OCI-LY7 (cell line): Measurements from ENCODE around the gene IRX4. TPM values are rescaled to one million over a fixed set of nuclear protein-coding genes. Genes with fewer than 3 reads are reported as not detected.
A peak's percentile ranks its signal among the peaks of the same experiment; 100 is the strongest.

ENCODE experiments used
- BruUV-seq: library from RNA; stranded (reverse); fragments of 400-500 nt; replicated peaks from 2 replicates; lab custom pipeline; 2021; lab: Mats Ljungman, UMichigan
- CTCF ChIA-PET: fragments of 300-600 bp; sonication (Branson Sonifier 250); formaldehyde crosslinking; loops from one replicate; lab custom pipeline; 2022; ENCODE audit warnings: antibody characterized with exemption; ENCODE audit not compliant: unreplicated experiment; lab: Charles Lee
- POLR2A ChIA-PET: fragments of 300-600 bp; sonication (Branson Sonifier 250); formaldehyde crosslinking; loops from one replicate; lab custom pipeline; 2022; ENCODE audit warnings: antibody characterized with exemption; lab: Charles Lee
- DNase-seq: peaks from one replicate; pipeline ENCODE4 v3.0.0-alpha.2; 2015; ENCODE audit warnings: low spot score
- H2AFZ ChIP-seq: fragments of 200-600 bp; sonication (generic), shearing (Covaris generic); 2 replicates; pipeline ENCODE4 v1.6.1; 2014; ENCODE audit warnings: mild to moderate bottlenecking, antibody characterized with exemption, low read length, moderate library complexity
- H3K27ac ChIP-seq: fragments of 200-600 bp; sonication (generic); 2 replicates; pipeline ENCODE4 v1.5.1; 2014; ENCODE audit warnings: mixed run types, low read depth, mild to moderate bottlenecking, moderate library complexity, low read length, inconsistent platforms; ENCODE audit not compliant: poor library complexity, severe bottlenecking
- H3K36me3 ChIP-seq: fragments of 200-600 bp; sonication (generic); 2 replicates; pipeline ENCODE4 v1.6.1; 2014; ENCODE audit warnings: mild to moderate bottlenecking, antibody characterized with exemption, low read length, moderate library complexity, mixed read lengths; ENCODE audit not compliant: insufficient read depth
- H3K4me1 ChIP-seq: fragments of 200-600 bp; sonication (generic); 2 replicates; pipeline ENCODE4 v1.5.1; 2014; ENCODE audit warnings: mild to moderate bottlenecking, low read length; ENCODE audit not compliant: insufficient read depth, poor library complexity, severe bottlenecking
- H3K4me2 ChIP-seq: fragments of 200-600 bp; sonication (generic); 2 replicates; pipeline ENCODE4 v1.6.1; 2014; ENCODE audit warnings: mild to moderate bottlenecking, low read length
- H3K4me3 ChIP-seq: fragments of 200-600 bp; sonication (generic); 2 replicates; pipeline ENCODE4 v1.5.1; 2014; ENCODE audit warnings: mild to moderate bottlenecking, low read depth, low read length; ENCODE audit not compliant: poor library complexity, severe bottlenecking
- H3K79me2 ChIP-seq: fragments of 200-600 bp; sonication (generic); 2 replicates; pipeline ENCODE4 v1.6.1; 2016; ENCODE audit warnings: low read depth, mild to moderate bottlenecking, low read length, moderate library complexity, mixed read lengths; ENCODE audit not compliant: insufficient read depth
- H3K9me2 ChIP-seq: fragments of 200-600 bp; sonication (generic); 2 replicates; pipeline ENCODE4 v1.6.1; 2016; ENCODE audit warnings: mild to moderate bottlenecking, low read length, mixed read lengths; ENCODE audit not compliant: insufficient read depth
- H3K9me3 ChIP-seq: fragments of 200-600 bp; sonication (generic); 2 replicates; pipeline ENCODE4 v1.6.1; 2014; ENCODE audit warnings: mild to moderate bottlenecking, mixed run types, low read length, mixed read lengths
- H4K20me1 ChIP-seq: fragments of 200-600 bp; sonication (generic); 2 replicates; pipeline ENCODE4 v1.6.1; 2014; ENCODE audit warnings: mild to moderate bottlenecking, antibody characterized with exemption, low read length, moderate library complexity, mixed read lengths; ENCODE audit not compliant: insufficient read depth
- CTCF ChIP-seq: fragments of 200-600 bp; sonication (generic); conservative IDR thresholded peaks from 2 replicates; pipeline ENCODE4 v1.5.1; 2014; ENCODE audit warnings: mild to moderate bottlenecking, antibody characterized with exemption, low read length, moderate library complexity, mixed read lengths
- EZH2phosphoT487 ChIP-seq: fragments of 200-600 bp; sonication (generic); IDR thresholded peaks from 2 replicates; pipeline ENCODE4 v1.6.1; 2018; ENCODE audit warnings: low read depth, borderline replicate concordance, mild to moderate bottlenecking, mixed run types, antibody characterized with exemption, low read length, moderate library complexity, mixed read lengths
- intact Hi-C: fragments of 100-400 bp; cut with micrococcal nuclease; formaldehyde crosslinking; loops from one replicate; pipeline ENCODE4 v1.10.0; 2022; ENCODE audit not compliant: unreplicated experiment
- total RNA-seq, 2 experiments: library from RNA; depleted of rRNA in 1 of 2; stranded (reverse); fragments of >200 nt in 1 of 2; shearing (Covaris generic) in 1 of 2; gene quantifications; 2 replicates each; pipeline ENCODE4 v1.2.3, GENCODE V29; 2014 to 2022

Gene IRX4
- total RNA-seq, 2 experiments from 2014 or later, result not detected

- ChIA-PET CTCF (no interaction called here), POLR2A (interaction anchor here (0.7 kb wide), 1 partner anchor 1756 kb away, joined by 6 read pairs; no protein-coding TSS in a partner anchor)
- H3K4me2 ChIP-seq, result peak overlapping the region; percentile 72
- BruUV-seq, result no TSS peak
- no peak overlapping the region for H3K27ac ChIP-seq
- H3K4me1 ChIP-seq, result peaks cover 35% of the 10 kb centered on the region
- intact Hi-C loops, result loop anchor here (10.0 kb wide), 1 partner anchor 111 kb away; no protein-coding TSS in a partner anchor
- no peaks in the 10 kb centered on the region for H3K36me3 ChIP-seq
- no peak for DNase-seq
- no peaks in the 10 kb centered on the region for H3K9me3 ChIP-seq
- no peaks in the 10 kb centered on the region for H4K20me1 ChIP-seq
- H2AFZ ChIP-seq, result no peak overlapping the region
- peak overlapping the region; percentile 58 for H3K4me3 ChIP-seq
- TF ChIP-seq CTCF (no peak), EZH2phosphoT487 (no peak)
- H3K79me2 ChIP-seq, result no peaks in the 10 kb centered on the region
- no peaks in the 10 kb centered on the region for H3K9me2 ChIP-seq
Measured at GRCh38 chr5:1875281-1875842, 7.4 kb downstream of the IRX4 start.

GRCh38 chr5:1874771-1875220 is 7.9 kb downstream of the IRX4 start:
- Histone ChIP-seq H3K9me3 (no peaks in the 10 kb centered on the region), H3K9me2 (no peaks in the 10 kb centered on the region), H3K4me2 (peak overlapping the region; percentile 72), H4K20me1 (no peaks in the 10 kb centered on the region), H3K27ac (no peak overlapping the region), H3K79me2 (no peaks in the 10 kb centered on the region), H3K36me3 (no peaks in the 10 kb centered on the region), H3K4me3 (peak overlapping the region; percentile 58), H3K4me1 (peaks cover 35% of the 10 kb centered on the region), H2AFZ (no peak overlapping the region; the same call in 1 of the 2 replicates)
- ChIA-PET POLR2A (interaction anchor here (0.7 kb wide), 1 partner anchor 1757 kb away, joined by 6 read pairs; no protein-coding TSS in a partner anchor), CTCF (no interaction called here)
- peak; percentile 72 for DNase-seq
- TF ChIP-seq EZH2phosphoT487, result no peak
- no peak for TF ChIP-seq CTCF
- intact Hi-C loops, result loop anchor here (10.0 kb wide), 1 partner anchor 110 kb away; no protein-coding TSS in a partner anchor
- no TSS peak for BruUV-seq

GRCh38 chr5:1874348-1874747 is 8.4 kb downstream of the IRX4 start:
- ChIA-PET POLR2A (interaction anchor here (0.7 kb wide), 1 partner anchor 1757 kb away, joined by 6 read pairs; no protein-coding TSS in a partner anchor), CTCF (no interaction called here)
- DNase-seq, result peak; percentile 11
- TF ChIP-seq EZH2phosphoT487, result no peak
- no peak for TF ChIP-seq CTCF
- Histone ChIP-seq H3K27ac (no peak overlapping the region), H3K4me3 (peak overlapping the region; percentile 58), H3K4me2 (peak overlapping the region; percentile 72), H4K20me1 (no peaks in the 10 kb centered on the region), H3K4me1 (peaks cover 35% of the 10 kb centered on the region), H3K36me3 (no peaks in the 10 kb centered on the region), H2AFZ (peak overlapping the region; percentile 23; the same call in 1 of the 2 replicates), H3K79me2 (no peaks in the 10 kb centered on the region), H3K9me2 (no peaks in the 10 kb centered on the region), H3K9me3 (no peaks in the 10 kb centered on the region)
- intact Hi-C loops, result loop anchor here (10.0 kb wide), 1 partner anchor 110 kb away; no protein-coding TSS in a partner anchor
- BruUV-seq, result no TSS peak
